ENCODE data around the gene TWIST2. TPM values are rescaled to one million over a fixed set of nuclear protein-coding genes. Genes with fewer than 3 reads are reported as not detected.

TWIST2 gene
- total RNA-seq, 1 experiment from 2014 or later = 0.22 TPM

DNA sequence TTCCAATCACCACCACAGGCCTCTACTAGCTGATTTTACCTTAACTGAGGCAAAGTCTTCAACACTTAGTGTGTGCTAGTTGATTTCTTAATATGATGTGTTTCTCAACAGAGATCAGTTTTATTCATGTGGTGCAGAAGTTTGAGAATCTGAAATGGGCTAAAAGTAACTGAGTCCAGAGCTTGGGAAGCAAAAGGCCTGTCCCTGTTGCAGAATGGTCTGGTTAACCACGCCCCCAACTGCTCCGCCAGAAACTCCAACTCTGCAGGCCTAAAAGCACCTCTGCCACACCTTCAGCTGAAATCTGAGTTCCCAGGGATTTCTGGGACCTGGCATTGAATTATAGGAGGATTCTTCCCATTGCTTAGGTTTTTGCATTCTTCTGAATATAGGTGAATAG lies 44.9 kb downstream of the TWIST2 start:
- no peak overlapping the region for H3K18ac ChIP-seq (ENCODE audit: insufficient read length, low read depth, low read length)
- Mint-ChIP-seq H3K36me3 (ENCODE audit: insufficient read depth in 1 of 3, low read depth in 3 of 3) (no peaks in the 10 kb centered on the region), H3K4me3 (no peak overlapping the region), H3K4me1 (peaks cover 10 to 17% of the 10 kb centered on the region in 2 experiments), H3K9me3 (no peaks in the 10 kb centered on the region), H3K27me3 (ENCODE audit: low read depth) (peaks cover 19% of the 10 kb centered on the region), H3K27ac (no peak overlapping the region)
- no peak overlapping the region for H2BK12ac ChIP-seq (ENCODE audit: insufficient read length, low read depth, low read length)
- no peaks in the 10 kb centered on the region for H3K79me2 ChIP-seq (ENCODE audit: insufficient read depth, low read length)
- no peak overlapping the region for H3K14ac ChIP-seq (ENCODE audit: insufficient read depth, low read length)
- TF ChIP-seq, protein P1, sequence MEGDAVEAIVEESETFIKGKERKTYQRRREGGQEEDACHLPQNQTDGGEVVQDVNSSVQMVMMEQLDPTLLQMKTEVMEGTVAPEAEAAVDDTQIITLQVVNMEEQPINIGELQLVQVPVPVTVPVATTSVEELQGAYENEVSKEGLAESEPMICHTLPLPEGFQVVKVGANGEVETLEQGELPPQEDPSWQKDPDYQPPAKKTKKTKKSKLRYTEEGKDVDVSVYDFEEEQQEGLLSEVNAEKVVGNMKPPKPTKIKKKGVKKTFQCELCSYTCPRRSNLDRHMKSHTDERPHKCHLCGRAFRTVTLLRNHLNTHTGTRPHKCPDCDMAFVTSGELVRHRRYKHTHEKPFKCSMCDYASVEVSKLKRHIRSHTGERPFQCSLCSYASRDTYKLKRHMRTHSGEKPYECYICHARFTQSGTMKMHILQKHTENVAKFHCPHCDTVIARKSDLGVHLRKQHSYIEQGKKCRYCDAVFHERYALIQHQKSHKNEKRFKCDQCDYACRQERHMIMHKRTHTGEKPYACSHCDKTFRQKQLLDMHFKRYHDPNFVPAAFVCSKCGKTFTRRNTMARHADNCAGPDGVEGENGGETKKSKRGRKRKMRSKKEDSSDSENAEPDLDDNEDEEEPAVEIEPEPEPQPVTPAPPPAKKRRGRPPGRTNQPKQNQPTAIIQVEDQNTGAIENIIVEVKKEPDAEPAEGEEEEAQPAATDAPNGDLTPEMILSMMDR (conservative IDR thresholded peaks at IDR 0.05) = no peak
- H3K4me2 ChIP-seq (ENCODE audit: insufficient read depth, insufficient read length, low read length) = no peak overlapping the region
- no peak overlapping the region for H3K27ac ChIP-seq (ENCODE audit: insufficient read length, low read depth, low read length)
- H3K79me1 ChIP-seq (ENCODE audit: insufficient read depth, low read depth, low read length, poor library complexity, severe bottlenecking) = no peaks in the 10 kb centered on the region
- no peak overlapping the region for H2BK5ac ChIP-seq (ENCODE audit: insufficient read length, low read length)
- H3K23ac ChIP-seq (ENCODE audit: insufficient read length, low read depth, low read length) = no peak overlapping the region
- no peaks in the 10 kb centered on the region; the same call in 1 of the 2 replicates for H3K27me3 ChIP-seq (ENCODE audit: insufficient read depth, low read length)
- H3K4ac ChIP-seq (ENCODE audit: low read depth, low read length) = no peak overlapping the region
- no peak overlapping the region for H4K91ac ChIP-seq (ENCODE audit: insufficient read length, low read depth, low read length)
- no peak overlapping the region for H2AFZ ChIP-seq (ENCODE audit: low read length)
- no peak overlapping the region for H3T11ph ChIP-seq (ENCODE audit: low read length)
- no peak for DNase-seq
- no peak overlapping the region for H4K5ac ChIP-seq (ENCODE audit: insufficient read length, low read depth, low read length)
- H3K4me1 ChIP-seq (ENCODE audit: insufficient read depth, low read length) = no peaks in the 10 kb centered on the region
- no CpG with 5 or more reads among the region's 2 CpGs for WGBS (ENCODE audit: extremely low coverage, insufficient read length, low lambda C conversion rate)
- no peak overlapping the region for H3K56ac ChIP-seq (ENCODE audit: insufficient read length, low read depth, low read length)
- no peak overlapping the region for H2BK120ac ChIP-seq (ENCODE audit: low read depth, low read length, poor library complexity, severe bottlenecking)
- H4K20me1 ChIP-seq (ENCODE audit: control insufficient read depth, insufficient read depth, insufficient read length) = no peaks in the 10 kb centered on the region
- H3K23me2 ChIP-seq (ENCODE audit: insufficient read length, low read depth, low read length, poor library complexity, severe bottlenecking) = no peaks in the 10 kb centered on the region
- H3K9me3 ChIP-seq (ENCODE audit: control insufficient read depth, low read depth, low read length) = no peaks in the 10 kb centered on the region
- H2BK20ac ChIP-seq (ENCODE audit: low read depth, low read length, poor library complexity, severe bottlenecking) = no peak overlapping the region
- no peak overlapping the region for H2AK5ac ChIP-seq (ENCODE audit: insufficient read length, low read length)
- H3K9ac ChIP-seq (ENCODE audit: extremely low read depth, insufficient read length, low read length) = no peak overlapping the region
- no peak overlapping the region for H4K8ac ChIP-seq (replicated peaks; ENCODE audit: insufficient read length, low read depth, low read length)
- H2BK15ac ChIP-seq (ENCODE audit: low read depth, low read length) = no peak overlapping the region

All from H9 (cell line).